Coronary artery (tissue), 2 donors: ENCODE data around the gene KBTBD12.

ENCODE experiments used
- DNase-seq: peaks from one replicate; pipeline ENCODE4 v3.0.0-alpha.2; 2017; ENCODE audit warnings: low spot score
- H3K27ac ChIP-seq, 2 donors: fragments of 200-600 bp; sonication (generic); one replicate each; pipeline ENCODE4 v1.5.1; 2016 to 2019
- H3K4me3 ChIP-seq: fragments of 200-600 bp; sonication (generic); 2 replicates; pipeline ENCODE4 v1.5.1; 2016; ENCODE audit warnings: mild to moderate bottlenecking, moderate library complexity
- TF ChIP-seq, protein P1 (sequence below): fragments of 200-600 bp; sonication (generic); IDR thresholded peaks from one replicate; pipeline ENCODE4 v1.5.1; 2019; ENCODE audit warnings: antibody characterized with exemption

Gene KBTBD12

DNA sequence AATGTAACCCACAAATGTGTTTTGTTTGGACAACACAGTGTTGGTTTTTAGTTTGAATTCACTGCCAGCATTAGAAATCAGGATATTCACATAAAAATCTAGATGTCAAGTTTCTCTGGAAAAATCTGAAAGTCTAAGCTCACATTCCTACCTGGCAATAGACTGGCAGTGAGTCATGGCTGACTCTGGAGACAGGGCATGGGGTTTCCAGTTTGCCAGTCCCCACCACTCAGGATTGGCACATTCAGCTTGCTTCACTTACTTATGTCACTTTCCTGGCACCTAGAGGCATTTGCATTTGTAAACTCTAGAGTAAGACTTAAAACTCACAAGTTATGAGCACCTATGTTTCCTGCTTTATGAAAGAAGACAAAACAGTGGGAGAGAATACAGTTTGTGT, 118.1 kb downstream of the KBTBD12 start:
- TF ChIP-seq, protein P1, sequence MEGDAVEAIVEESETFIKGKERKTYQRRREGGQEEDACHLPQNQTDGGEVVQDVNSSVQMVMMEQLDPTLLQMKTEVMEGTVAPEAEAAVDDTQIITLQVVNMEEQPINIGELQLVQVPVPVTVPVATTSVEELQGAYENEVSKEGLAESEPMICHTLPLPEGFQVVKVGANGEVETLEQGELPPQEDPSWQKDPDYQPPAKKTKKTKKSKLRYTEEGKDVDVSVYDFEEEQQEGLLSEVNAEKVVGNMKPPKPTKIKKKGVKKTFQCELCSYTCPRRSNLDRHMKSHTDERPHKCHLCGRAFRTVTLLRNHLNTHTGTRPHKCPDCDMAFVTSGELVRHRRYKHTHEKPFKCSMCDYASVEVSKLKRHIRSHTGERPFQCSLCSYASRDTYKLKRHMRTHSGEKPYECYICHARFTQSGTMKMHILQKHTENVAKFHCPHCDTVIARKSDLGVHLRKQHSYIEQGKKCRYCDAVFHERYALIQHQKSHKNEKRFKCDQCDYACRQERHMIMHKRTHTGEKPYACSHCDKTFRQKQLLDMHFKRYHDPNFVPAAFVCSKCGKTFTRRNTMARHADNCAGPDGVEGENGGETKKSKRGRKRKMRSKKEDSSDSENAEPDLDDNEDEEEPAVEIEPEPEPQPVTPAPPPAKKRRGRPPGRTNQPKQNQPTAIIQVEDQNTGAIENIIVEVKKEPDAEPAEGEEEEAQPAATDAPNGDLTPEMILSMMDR, result no peak
- DNase-seq, result no peak
- no peak overlapping the region for H3K4me3 ChIP-seq
- H3K27ac ChIP-seq, result no peak overlapping the region

- TF ChIP-seq, protein P1, result no peak
- DNase-seq, result no peak
- no peak overlapping the region for H3K4me3 ChIP-seq
- H3K27ac ChIP-seq, result no peak overlapping the region
These were observed 121.1 kb downstream of the KBTBD12 start for GRCh38 chr3:128036119-128036518.
